ENCODE measurements around the gene NXPH3. TPM values are rescaled to one million over a fixed set of nuclear protein-coding genes. Genes with fewer than 3 reads are reported as not detected.
A peak's percentile ranks its signal among the peaks of the same experiment; 100 is the strongest.

Gene NXPH3
- total and polyA plus RNA-seq, 2 donors (not counting 1 experiment from before 2014, with no cell fraction given), result not detected

- Histone ChIP-seq H3K9me3 (ENCODE audit: control extremely low read depth in 1 of 3, control insufficient read depth in 2 of 3, insufficient read depth in 1 of 3, low read length in 2 of 3) (no peaks in the 10 kb centered on the region), H2AFZ (ENCODE audit: insufficient read depth, low read depth, low read length, poor library complexity, severe bottlenecking) (no peak overlapping the region), H3K4me1 (ENCODE audit: control insufficient read depth in 2 of 2, insufficient read depth in 2 of 2, low read length in 2 of 2) (peaks cover 4 to 6% of the 10 kb centered on the region in 2 donors), H3K4me3 (ENCODE audit: control extremely low read depth in 1 of 5, extremely low read depth in 1 of 5, insufficient read depth in 1 of 5, low read depth in 2 of 5, low read length in 4 of 5) (no peak overlapping the region), H3K27ac (ENCODE audit: low read length in 2 of 2) (no peak overlapping the region), H3K4me2 (replicated peaks; ENCODE audit: low read depth, low read length, poor library complexity, severe bottlenecking) (no peak overlapping the region), H4K20me1 (ENCODE audit: control insufficient read depth, insufficient read depth, low read length, poor library complexity, severe bottlenecking) (no peaks in the 10 kb centered on the region), H3K9ac (ENCODE audit: low read length) (no peak overlapping the region), H3K36me3 (replicated peaks in 1 of 2; ENCODE audit: control extremely low read depth in 1 of 2, control insufficient read depth in 1 of 2, extremely low read depth in 1 of 2, insufficient read depth in 2 of 2, low read length in 1 of 2) (no peaks in the 10 kb centered on the region), H3K79me2 (ENCODE audit: control insufficient read depth, insufficient read depth, low read length) (no peaks in the 10 kb centered on the region), H3K27me3 (replicated peaks in 1 of 4; ENCODE audit: control extremely low read depth in 1 of 4, control insufficient read depth in 3 of 4, insufficient read depth in 4 of 4, low read length in 3 of 4) (peaks cover 0 to 17% (median 8%) of the 10 kb centered on the region in 4 experiments)
- Mint-ChIP-seq H3K27me3 (peaks cover 14% of the 10 kb centered on the region), H3K27ac (no peak overlapping the region), H3K9me3 (ENCODE audit: insufficient read depth) (no peaks in the 10 kb centered on the region), H3K4me1 (peaks cover 7% of the 10 kb centered on the region), H3K4me3 (no peak overlapping the region)
- POLR2A ChIA-PET, result no interaction called here
- CTCF ChIA-PET, result interaction anchor here (1.7 to 2.6 kb wide), 3 partner anchors 12 to 115 kb away, joined by 9 to 10 read pairs (median 9); no protein-coding TSS in a partner anchor
- ATAC-seq (ENCODE audit: low read depth) (no peak), DNase-seq (no peak)
- TF ChIP-seq EZH2 (IDR thresholded peaks at IDR 0.05; ENCODE audit: borderline replicate concordance, insufficient read depth, low read depth, low read length, poor library complexity, severe bottlenecking), result no peak
- WGBS (ENCODE audit: insufficient coverage), result 87% methylated on average over 6 of the region's 6 CpGs
- intact Hi-C loops (cut with micrococcal nuclease), result no loop called here
Observed at GRCh38 chr17:49581648-49581998, 6.0 kb downstream of the NXPH3 start.

DNA sequence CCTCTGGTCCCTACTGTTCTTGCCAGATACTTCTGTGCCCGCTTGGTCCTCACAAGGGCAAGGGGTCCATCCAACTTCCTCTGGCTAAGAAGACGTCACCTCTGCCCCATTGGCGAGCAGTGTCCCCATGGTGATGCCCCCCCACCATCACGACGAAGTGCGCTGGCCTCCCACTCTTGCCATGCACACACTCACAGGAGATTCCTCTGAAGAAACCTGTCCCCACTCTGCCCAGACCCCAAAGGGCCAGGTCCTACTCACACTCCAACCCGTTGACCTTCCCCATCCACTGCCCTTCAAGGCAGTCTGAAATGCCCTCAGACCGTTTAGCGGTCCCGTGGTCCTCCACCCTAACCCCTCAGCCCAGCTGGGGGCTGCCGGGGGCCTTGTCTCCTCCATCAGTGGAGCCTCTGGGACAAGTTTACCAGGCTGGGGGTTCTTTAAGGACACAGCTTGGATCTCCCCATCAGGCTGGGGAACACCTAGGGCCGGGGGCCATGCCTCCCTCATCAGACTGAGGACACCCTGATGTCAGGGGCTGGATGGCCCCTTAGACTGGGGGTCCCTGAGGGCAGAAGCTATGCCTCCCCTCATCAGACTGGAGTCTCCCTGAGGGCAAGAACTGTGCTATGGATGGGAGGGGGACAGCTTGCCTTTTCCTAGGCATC, 6.5 kb downstream of the NXPH3 start:
- intact Hi-C loops (cut with micrococcal nuclease), result no loop called here
- Histone ChIP-seq H3K27me3 (replicated peaks in 1 of 4; ENCODE audit: control extremely low read depth in 1 of 4, control insufficient read depth in 3 of 4, insufficient read depth in 4 of 4, low read length in 3 of 4) (peaks cover 0 to 12% (median 6%) of the 10 kb centered on the region in 4 experiments), H2AFZ (ENCODE audit: insufficient read depth, low read depth, low read length, poor library complexity, severe bottlenecking) (no peak overlapping the region), H3K4me2 (replicated peaks; ENCODE audit: low read depth, low read length, poor library complexity, severe bottlenecking) (no peak overlapping the region), H3K9ac (ENCODE audit: low read length) (no peak overlapping the region), H3K36me3 (replicated peaks in 1 of 2; ENCODE audit: control extremely low read depth in 1 of 2, control insufficient read depth in 1 of 2, extremely low read depth in 1 of 2, insufficient read depth in 2 of 2, low read length in 1 of 2) (no peaks in the 10 kb centered on the region), H4K20me1 (ENCODE audit: control insufficient read depth, insufficient read depth, low read length, poor library complexity, severe bottlenecking) (no peaks in the 10 kb centered on the region), H3K4me1 (ENCODE audit: control insufficient read depth in 2 of 2, insufficient read depth in 2 of 2, low read length in 2 of 2) (peaks cover 0 to under 1% of the 10 kb centered on the region in 2 donors), H3K4me3 (ENCODE audit: control extremely low read depth in 1 of 5, extremely low read depth in 1 of 5, insufficient read depth in 1 of 5, low read depth in 2 of 5, low read length in 4 of 5) (no peak overlapping the region), H3K9me3 (ENCODE audit: control extremely low read depth in 1 of 3, control insufficient read depth in 2 of 3, insufficient read depth in 1 of 3, low read length in 2 of 3) (no peaks in the 10 kb centered on the region), H3K27ac (ENCODE audit: low read length in 2 of 2) (no peak overlapping the region), H3K79me2 (ENCODE audit: control insufficient read depth, insufficient read depth, low read length) (no peaks in the 10 kb centered on the region)
- TF ChIP-seq CTCF (IDR thresholded peaks at IDR 0.05) (no peak), EZH2 (IDR thresholded peaks at IDR 0.05; ENCODE audit: borderline replicate concordance, insufficient read depth, low read depth, low read length, poor library complexity, severe bottlenecking) (no peak)
- H3K4me1 Mint-ChIP-seq, result peaks cover 4% of the 10 kb centered on the region
- ChIA-PET CTCF (interaction anchor here (0.6 to 2.6 kb wide), 3 partner anchors 12 to 264 kb away, joined by 3 to 10 read pairs (median 9); no protein-coding TSS in a partner anchor), POLR2A (no interaction called here)
- peaks cover 9% of the 10 kb centered on the region for H3K27me3 Mint-ChIP-seq
- H3K4me3 Mint-ChIP-seq, result no peak overlapping the region
- peak overlapping the region; percentile 10 for H3K27ac Mint-ChIP-seq
- DNase-seq, result no peak
- WGBS (ENCODE audit: insufficient coverage), result 90% methylated on average over 12 of the region's 12 CpGs
- H3K9me3 Mint-ChIP-seq (ENCODE audit: insufficient read depth), result no peaks in the 10 kb centered on the region
- ATAC-seq (ENCODE audit: low read depth), result no peak

All from B cell (primary cell).